HG03280 (cell line): Measurements from ENCODE around the gene PLCG2.
"Not testable (repeated sequence)": the region's sequence is repeated elsewhere in the genome, so short reads cannot be mapped to it uniquely, and the experiment has no call there.

Experiments
- ATAC-seq: cut with Tn5 transposase; IDR thresholded peaks from one replicate; pipeline ENCODE4 v1.9.1; 2021; ENCODE audit warnings: mild to moderate bottlenecking, moderate library complexity; ENCODE audit not compliant: unreplicated experiment

Gene PLCG2

DNA sequence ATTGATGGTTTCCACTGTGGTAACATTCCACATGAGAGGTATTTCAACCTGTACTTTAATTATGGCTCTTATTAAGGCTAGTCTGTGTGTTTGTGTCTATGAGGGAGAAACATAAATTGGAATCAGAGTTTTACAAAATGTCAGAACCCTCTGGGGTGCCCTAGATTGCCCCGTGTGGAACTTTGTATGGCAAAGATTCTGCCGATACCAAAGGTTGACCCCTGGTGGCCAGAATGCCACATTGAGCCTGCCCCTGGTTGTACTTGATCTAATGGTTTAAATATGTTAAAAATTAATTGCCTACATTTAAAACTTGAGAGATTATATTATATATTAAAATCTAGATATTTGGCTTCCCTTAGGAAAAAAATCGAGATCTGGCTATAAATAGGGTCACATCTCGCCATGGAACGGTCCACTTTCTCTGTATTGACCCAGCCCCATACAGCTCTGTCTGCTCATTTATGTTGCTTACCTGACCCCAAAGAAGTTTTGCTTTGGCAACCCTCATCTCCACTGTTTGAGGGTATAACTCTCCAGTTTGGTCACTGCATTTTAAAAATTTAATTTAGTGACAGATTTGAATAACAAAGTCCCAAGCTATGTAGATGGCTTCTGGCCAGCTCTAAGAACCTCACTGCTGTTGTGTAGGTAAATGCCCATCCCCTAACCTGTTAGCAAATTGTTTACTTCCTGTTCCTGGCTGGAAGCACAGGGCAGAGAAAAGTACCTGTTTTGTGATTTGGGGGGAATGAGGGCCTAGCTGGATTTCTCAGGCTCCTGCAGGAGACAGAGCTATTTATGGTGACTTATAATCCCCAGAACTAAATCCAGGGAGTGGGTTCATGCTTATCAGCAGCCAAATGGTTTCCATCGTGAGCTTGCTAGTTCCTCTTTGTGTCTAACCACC lies 95.0 kb downstream of the PLCG2 start:
- peak; percentile 74 for ATAC-seq

GRCh38 chr16:81875461-81875860 lies 96.4 kb downstream of the PLCG2 start:
- ATAC-seq: no peak

GRCh38 chr16:81876273-81876900 lies 97.3 kb downstream of the PLCG2 start:
- ATAC-seq: no peak

DNA sequence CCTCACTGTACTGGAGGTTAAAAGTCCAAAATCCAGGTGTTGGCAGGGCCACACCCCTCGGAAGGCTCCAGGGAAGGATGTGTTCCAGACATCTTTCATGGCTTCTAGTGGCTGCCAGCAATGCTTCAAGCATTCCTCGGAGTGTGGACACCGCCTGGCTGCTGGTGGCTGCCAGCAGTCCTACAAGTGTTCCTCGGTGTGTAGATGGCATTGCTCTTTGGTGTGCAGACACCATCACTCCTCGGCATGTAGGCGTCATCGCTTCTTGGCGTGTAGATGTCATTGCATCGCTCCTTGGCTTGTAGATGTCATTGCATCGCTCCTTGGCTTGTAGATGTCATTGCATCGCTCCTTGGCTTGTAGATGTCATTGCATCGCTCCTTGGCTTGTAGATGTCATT lies 98.4 kb downstream of the PLCG2 start:
- not testable (repeated sequence) for ATAC-seq

DNA sequence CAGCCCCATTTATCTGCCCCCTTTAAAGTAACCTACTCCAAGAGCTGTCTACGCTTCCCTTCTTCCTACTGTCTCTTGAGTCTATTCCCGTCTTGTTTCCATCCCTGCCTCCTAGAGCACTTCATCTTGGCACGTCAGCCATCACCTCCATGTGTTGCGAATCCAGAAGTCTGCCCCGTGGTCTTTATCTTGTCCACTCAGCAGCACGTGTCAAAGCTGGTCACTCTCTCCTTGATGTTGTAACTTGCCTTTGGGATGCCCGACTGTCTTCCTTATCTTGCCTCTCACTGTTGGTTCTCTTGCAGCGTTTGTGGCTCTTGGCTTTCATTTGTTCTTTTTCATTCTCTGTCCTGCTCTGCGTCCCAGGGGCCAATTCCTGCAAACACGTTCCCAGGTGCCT lies 99.4 kb downstream of the PLCG2 start:
- no peak for ATAC-seq

DNA sequence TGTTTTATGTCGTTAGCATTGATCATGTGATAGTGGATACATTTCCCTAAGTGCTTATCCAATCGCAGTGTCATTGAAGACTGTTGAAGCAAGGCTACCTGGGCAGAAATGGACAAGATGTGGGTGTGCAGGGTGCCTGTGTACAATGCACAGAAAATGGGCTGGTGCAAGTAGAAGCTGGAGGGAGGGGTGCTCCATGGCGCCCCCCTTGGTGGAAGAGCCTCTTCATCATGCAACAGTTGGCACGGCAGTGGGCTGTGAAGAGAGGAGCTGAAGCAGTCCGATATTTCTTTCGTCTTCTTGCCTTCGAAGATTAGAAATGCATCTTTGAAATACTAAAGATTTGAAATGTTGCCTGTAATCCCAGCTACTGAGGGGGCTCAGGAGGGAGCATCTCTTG lies 100.5 kb downstream of the PLCG2 start:
- no peak for ATAC-seq

DNA sequence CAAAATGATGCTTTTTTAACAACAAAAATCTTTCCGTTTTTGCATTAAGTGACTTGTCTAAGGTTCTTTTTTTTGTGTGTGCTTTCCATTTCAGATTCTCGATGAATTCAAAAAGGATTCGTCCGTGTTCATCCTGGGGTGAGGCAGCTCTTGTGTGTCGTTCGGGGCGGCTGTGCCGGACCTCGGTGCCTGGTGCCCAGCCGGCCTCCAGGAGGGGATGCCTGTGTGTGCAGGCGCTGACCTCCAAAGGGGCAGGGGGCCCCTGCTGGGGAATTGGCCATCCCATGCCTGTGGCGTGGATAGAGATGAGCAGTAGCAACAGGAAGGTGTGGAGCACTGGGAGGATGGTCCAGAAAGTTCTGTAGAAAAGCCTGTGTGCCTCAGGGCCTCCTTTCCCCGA lies 101.7 kb downstream of the PLCG2 start:
- no peak for ATAC-seq

DNA sequence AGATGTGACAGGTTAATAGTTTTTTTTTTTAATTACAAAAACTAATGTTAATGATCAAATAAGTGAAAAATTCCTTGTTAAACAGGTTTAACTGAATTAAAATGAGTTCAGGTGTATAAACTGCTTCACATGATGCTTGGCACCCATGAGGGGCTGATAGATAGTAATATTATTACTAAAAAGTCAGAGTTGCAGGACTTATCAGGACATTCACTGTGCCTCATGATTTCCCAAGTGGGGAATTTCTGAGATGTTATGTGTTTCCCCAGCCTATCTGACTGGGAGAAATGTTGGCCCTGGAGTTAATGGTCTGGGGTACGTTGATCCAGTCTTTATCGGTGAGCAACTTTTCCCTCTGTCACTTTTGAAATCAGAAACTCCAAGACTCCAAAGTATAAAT lies 102.1 kb downstream of the PLCG2 start:
- no peak for ATAC-seq

DNA sequence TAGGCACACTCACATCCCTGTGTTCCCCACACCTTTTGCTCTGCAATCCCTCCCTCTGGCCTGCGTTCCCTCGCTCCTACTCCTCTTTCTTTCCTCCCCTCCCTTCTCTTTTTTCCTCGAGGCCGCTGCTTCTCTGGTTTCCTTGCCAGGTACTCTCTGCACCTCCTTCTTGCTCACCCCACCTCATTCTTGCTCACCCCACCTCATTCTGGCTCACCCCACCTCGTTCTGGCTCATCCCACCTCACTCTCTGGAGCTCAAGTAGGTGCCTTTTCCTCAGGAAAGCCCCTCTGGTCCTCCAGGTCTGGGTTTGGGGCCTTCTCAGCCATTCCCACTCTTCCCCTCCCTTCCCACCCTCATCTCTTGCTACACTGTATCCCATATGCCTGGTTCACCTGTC lies 103.5 kb downstream of the PLCG2 start:
- ATAC-seq: no peak

- no peak for ATAC-seq
These were observed 104.1 kb downstream of the PLCG2 start for GRCh38 chr16:81883235-81883634.

DNA sequence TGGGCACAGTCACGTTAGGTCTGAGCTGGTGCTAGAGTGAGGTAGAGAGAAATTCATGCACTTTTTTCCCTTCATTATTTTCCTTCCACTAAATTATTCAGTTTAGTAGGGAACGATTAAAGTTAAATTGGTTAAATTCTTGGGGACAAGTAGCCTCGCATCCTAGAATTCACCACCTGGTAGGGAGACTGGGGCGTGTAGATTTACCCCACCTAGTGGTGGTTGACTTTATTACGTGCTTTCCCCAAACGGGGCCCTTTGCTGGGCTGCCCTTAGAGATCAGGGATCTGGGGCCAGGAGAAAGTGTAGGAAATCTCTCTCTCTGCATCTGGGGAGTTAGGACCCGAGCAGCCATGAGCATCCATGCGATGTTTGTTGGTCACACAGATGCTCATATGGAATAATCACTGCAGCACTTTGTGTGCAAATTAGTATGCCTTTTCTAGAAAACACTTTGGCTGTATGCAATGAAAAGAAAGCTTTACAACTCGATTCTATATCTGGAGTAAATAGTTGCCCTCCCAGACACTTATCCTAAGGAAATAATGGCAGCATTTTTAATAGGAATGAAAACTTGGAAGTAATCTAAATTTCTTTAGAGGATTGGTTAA lies 107.0 kb downstream of the PLCG2 start:
- peak; percentile 52 for ATAC-seq

GRCh38 chr16:81888520-81889394 lies 109.7 kb downstream of the PLCG2 start:
- no peak for ATAC-seq

DNA sequence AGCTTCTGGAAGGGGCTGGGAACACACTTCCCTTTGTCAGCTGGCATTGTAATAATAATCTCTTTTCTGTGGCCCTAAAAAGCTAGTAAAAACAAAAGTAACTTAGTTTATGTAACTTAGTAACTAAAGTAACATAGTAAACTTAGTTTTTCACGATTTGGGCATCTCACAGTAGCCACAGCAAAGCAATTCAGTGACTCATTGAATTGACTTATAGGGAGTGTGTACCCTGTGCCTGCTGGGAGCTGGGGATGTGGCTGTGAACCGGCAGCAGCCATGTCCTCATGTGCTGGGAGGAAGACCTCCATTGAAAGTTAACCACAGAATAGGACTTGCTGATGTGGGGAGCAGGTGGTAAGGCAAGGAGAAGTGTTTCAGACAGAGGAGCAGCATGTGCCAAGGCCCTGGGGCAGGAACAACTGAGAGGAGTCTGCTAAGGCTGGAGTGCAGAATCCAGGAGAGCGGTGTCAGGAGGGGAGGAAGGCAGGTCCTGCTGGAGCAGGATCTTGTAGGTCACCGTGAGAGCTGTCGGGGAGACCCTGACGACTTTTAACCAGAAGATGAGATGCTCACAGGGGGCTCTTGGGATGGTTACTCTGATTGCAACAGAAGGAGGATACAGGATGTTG lies 112.8 kb downstream of the PLCG2 start:
- ATAC-seq: no peak

DNA sequence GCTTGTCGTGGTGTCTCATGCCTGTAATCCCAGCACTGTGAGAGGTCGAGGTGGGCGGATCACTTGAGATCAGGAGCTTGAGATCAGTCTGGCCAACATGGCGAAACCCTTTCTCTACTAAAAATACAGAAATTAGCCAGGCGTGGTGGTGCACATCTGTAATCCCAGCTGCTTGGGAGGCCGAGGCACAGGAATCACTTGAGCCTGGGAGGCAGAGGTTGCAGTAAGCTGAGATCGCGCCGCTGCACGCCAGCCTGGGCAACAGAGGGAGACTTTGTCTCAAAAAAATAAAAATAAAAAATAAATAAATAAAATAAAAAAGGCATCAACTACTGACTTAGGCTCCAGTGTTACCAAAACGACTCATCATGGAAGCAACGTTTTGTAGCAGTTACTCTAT lies 115.5 kb downstream of the PLCG2 start:
- ATAC-seq: no peak

GRCh38 chr16:81896902-81897301 lies 117.8 kb downstream of the PLCG2 start:
- ATAC-seq: no peak

GRCh38 chr16:81899601-81900000 lies 120.5 kb downstream of the PLCG2 start:
- no peak for ATAC-seq

- no peak for ATAC-seq
These were observed 120.9 kb downstream of the PLCG2 start for GRCh38 chr16:81900014-81900413.

DNA sequence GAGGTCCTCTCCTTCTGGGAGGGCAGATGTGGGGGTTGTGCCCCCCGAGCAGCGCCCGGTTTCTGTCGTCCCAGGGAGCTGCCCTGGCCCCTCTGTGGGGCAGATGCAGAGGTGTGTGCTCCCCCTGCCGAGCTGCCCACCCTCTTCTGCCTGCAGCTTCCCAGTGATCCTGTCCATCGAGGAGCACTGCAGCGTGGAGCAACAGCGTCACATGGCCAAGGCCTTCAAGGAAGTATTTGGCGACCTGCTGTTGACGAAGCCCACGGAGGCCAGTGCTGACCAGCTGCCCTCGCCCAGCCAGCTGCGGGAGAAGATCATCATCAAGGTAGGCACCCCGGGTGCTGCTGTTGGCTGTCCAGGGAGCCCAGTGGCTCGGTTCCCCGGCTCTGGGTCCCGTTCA lies 121.4 kb downstream of the PLCG2 start:
- no peak for ATAC-seq

GRCh38 chr16:81901484-81901883 lies 122.4 kb downstream of the PLCG2 start:
- no peak for ATAC-seq

GRCh38 chr16:81902025-81902424 lies 122.9 kb downstream of the PLCG2 start:
- ATAC-seq: no peak

DNA sequence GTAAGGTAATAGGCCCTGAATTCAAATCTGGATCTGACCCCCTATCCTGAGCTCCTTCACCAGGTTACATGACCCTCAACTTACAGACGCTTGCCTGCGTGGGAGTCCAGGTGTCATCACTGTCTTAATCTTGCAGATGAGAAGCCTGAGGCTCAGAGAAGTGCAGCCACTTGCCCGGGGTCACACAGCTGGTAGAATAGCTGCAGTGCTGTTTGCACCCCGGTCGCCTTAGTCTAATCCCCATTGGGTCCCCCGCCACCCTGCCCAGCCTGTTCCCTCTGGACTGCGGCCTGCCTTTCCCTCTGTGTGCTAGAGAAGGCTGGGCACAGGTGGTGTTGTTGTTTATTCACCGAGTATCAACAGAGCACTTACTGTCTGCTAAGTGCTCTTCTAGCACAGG lies 125.2 kb downstream of the PLCG2 start:
- ATAC-seq: no peak
